ENCODE results near the gene SPINK2. TPM values are rescaled to one million over a fixed set of nuclear protein-coding genes. Genes with fewer than 3 reads are reported as not detected.

The SPINK2 gene
- total and polyA plus RNA-seq, 10 of the 15 experiments (the other 5 are each of a cell fraction or from before 2014, with no cell fraction given) = 0.13 to 1.0 (median 0.61) TPM; not detected in 1

DNA sequence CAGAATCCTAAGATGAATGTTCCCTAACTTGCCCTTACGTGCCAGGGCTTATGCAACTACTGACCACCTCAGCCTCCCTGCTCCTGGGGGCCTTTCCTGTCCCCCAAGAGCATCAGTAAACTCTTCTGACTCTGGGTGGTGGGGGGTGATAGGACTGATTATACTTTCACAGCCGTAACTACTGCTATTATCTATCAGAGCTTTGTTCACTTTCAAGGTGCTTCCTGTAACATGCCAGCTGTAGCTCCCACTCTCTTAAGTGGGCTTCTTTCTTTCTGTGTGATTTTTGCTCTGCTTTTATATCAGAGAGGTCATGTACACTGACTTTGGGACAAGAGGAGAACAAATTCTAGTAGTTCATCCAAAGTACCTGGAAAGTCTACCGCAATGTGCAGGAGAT is 25.3 kb downstream of the SPINK2 start:
- DNase-seq (ENCODE audit: low read depth, low spot score) (no peak), FAIRE-seq (no peak), ATAC-seq (no peak)
- Histone ChIP-seq H3K27me3 (replicated peaks in 1 of 2; ENCODE audit: control insufficient read depth in 2 of 2, insufficient read depth in 2 of 2, low read length in 1 of 2) (no peaks in the 10 kb centered on the region), H3K27ac (ENCODE audit: control insufficient read depth, insufficient read depth) (no peak overlapping the region), H3K4me2 (ENCODE audit: control insufficient read depth, insufficient read depth) (no peak overlapping the region), H3K4me1 (ENCODE audit: control insufficient read depth, insufficient read depth, low read length) (peaks cover 6% of the 10 kb centered on the region; the same call in 1 of the 2 replicates), H3K9ac (ENCODE audit: control insufficient read depth, insufficient read depth, low read length) (no peak overlapping the region), H3K79me2 (ENCODE audit: control insufficient read depth, insufficient read depth, low read length) (no peaks in the 10 kb centered on the region), H3K9me3 (replicated peaks; ENCODE audit: control insufficient read depth, insufficient read depth, low read length) (no peaks in the 10 kb centered on the region), H2AFZ (ENCODE audit: control insufficient read depth, low read depth, low read length) (no peak overlapping the region), H3K4me3 (no peak overlapping the region), H3K36me3 (ENCODE audit: control insufficient read depth in 2 of 2, insufficient read depth in 2 of 2, low read length in 1 of 2) (no peaks in the 10 kb centered on the region), H4K20me1 (ENCODE audit: control insufficient read depth, insufficient read depth) (no peaks in the 10 kb centered on the region)
- no peak for TF ChIP-seq ZNF217 (IDR thresholded peaks at IDR 0.05)
- no peak for TF ChIP-seq IKZF1 (conservative IDR thresholded peaks at IDR 0.05)
- TF ChIP-seq RB1 (IDR thresholded peaks at IDR 0.05; ENCODE audit: borderline replicate concordance) = no peak
- no peak for TF ChIP-seq MTA2 (IDR thresholded peaks at IDR 0.05; ENCODE audit: low read depth)
- no peak for TF ChIP-seq RCOR1 (conservative IDR thresholded peaks at IDR 0.05; ENCODE audit: low read depth, low read length)
- no peak for TF ChIP-seq ATF7 (IDR thresholded peaks at IDR 0.05; ENCODE audit: low read depth)
- TF ChIP-seq SP1 (IDR thresholded peaks at IDR 0.05; ENCODE audit: low read depth, low read length) = no peak
- TF ChIP-seq, protein P1, sequence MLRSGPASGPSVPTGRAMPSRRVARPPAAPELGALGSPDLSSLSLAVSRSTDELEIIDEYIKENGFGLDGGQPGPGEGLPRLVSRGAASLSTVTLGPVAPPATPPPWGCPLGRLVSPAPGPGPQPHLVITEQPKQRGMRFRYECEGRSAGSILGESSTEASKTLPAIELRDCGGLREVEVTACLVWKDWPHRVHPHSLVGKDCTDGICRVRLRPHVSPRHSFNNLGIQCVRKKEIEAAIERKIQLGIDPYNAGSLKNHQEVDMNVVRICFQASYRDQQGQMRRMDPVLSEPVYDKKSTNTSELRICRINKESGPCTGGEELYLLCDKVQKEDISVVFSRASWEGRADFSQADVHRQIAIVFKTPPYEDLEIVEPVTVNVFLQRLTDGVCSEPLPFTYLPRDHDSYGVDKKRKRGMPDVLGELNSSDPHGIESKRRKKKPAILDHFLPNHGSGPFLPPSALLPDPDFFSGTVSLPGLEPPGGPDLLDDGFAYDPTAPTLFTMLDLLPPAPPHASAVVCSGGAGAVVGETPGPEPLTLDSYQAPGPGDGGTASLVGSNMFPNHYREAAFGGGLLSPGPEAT (IDR thresholded peaks at IDR 0.05; ENCODE audit: low read depth) = no peak
- TF ChIP-seq SUPT20H (IDR thresholded peaks at IDR 0.05; ENCODE audit: borderline replicate concordance, control insufficient read depth, low read depth, low read length) = no peak
- no peak for TF ChIP-seq CBFB (IDR thresholded peaks at IDR 0.05; ENCODE audit: low read depth)
- TF ChIP-seq STAT1 (conservative IDR thresholded peaks at IDR 0.05) = no peak
- TF ChIP-seq, protein P2, sequence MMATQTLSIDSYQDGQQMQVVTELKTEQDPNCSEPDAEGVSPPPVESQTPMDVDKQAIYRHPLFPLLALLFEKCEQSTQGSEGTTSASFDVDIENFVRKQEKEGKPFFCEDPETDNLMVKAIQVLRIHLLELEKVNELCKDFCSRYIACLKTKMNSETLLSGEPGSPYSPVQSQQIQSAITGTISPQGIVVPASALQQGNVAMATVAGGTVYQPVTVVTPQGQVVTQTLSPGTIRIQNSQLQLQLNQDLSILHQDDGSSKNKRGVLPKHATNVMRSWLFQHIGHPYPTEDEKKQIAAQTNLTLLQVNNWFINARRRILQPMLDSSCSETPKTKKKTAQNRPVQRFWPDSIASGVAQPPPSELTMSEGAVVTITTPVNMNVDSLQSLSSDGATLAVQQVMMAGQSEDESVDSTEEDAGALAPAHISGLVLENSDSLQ (IDR thresholded peaks at IDR 0.05) = no peak
- no peak for TF ChIP-seq SREBF2 (IDR thresholded peaks at IDR 0.05; ENCODE audit: low read length)
- TF ChIP-seq HDAC6 (IDR thresholded peaks at IDR 0.05; ENCODE audit: unreplicated experiment) = no peak
- 42% methylated on average over 3 of the region's 3 CpGs for WGBS (ENCODE audit: insufficient coverage, insufficient replicate concordance, low lambda C conversion rate, missing lambda C conversion rate)
- in situ Hi-C loops (cut with MboI) (no loop called here), intact Hi-C loops (cut with micrococcal nuclease; ENCODE audit: unreplicated experiment) (loop anchor here (5.0 kb wide), 1 partner anchor 114 kb away; the partner anchor contains the start of gene HOPX)
- ChIA-PET POLR2A (no interaction called here), CTCF (interaction anchor here (1.8 to 5.4 kb wide), 2 partner anchors 10 to 40 kb away, joined by 3 to 48 read pairs; no protein-coding TSS in a partner anchor), SMC1A (ENCODE audit: uncharacterized antibody, unreplicated experiment) (interaction anchor here (0.7 to 1.5 kb wide), 4 partner anchors 38 to 371 kb away, joined by 3 to 5 read pairs (median 4); no protein-coding TSS in a partner anchor), RAD21 (ENCODE audit: unreplicated experiment) (no interaction called here)
- no TSS peak for BruUV-seq (replicated peaks)

Data from GM12878 (cell line).